Stimulated activated CD4-positive, alpha-beta T cell treated with anti-CD3 and anti-CD28 coated beads, Interleukin-1b, Interleukin-23, amount 100 ng/mL, for 4 hours (primary cell): ENCODE data around the gene APEX2.
"Not testable (repeated sequence)": the region's sequence is repeated elsewhere in the genome, so short reads cannot be mapped to it uniquely, and the experiment has no call there.

ENCODE experiments used
- DNase-seq, 2 donors: peaks; one replicate each; pipeline ENCODE4 v3.0.0-alpha.2; 2020; ENCODE audit warnings: low read depth in 2 of 2

Gene APEX2, protein sequence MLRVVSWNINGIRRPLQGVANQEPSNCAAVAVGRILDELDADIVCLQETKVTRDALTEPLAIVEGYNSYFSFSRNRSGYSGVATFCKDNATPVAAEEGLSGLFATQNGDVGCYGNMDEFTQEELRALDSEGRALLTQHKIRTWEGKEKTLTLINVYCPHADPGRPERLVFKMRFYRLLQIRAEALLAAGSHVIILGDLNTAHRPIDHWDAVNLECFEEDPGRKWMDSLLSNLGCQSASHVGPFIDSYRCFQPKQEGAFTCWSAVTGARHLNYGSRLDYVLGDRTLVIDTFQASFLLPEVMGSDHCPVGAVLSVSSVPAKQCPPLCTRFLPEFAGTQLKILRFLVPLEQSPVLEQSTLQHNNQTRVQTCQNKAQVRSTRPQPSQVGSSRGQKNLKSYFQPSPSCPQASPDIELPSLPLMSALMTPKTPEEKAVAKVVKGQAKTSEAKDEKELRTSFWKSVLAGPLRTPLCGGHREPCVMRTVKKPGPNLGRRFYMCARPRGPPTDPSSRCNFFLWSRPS

DNA sequence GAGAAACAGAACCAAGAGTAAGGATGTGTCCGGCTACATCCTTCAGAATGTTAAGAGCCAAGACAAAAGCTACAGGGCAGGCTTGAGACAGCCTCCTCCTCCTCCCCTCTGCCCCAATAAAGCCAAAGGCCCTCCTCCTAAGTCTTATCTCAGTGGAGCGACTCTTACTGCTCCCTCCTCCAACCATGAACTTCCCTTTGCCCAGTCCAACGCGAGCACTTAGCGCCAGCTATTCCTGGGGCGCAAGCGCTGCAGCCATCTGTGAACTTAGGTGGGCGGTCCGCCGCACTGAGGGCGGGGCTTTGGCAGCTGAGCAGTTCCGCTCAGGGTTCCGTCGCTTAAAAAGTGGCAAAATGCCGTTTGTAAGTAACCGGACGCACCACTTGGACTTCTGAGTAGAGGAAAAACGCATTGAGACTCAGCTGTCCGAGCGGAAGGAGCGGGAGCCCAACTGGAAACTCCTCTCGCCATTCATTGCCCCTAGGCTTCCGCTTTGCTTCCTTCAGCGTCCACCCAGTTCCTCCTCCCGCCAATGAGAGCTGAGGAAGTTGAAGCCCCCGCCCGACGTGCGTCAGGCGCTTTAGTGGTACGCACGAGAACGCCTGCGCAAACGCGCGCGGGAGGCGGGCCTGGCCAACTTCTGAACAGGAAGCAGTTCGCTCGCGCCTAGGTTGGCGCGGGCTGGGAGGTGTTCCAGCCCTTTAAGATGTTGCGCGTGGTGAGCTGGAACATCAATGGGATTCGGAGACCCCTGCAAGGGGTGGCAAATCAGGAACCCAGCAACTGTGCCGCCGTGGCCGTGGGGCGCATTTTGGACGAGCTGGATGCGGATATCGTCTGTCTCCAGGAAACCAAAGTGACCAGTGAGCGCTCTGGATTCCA is at the start of gene APEX2:
APEX2 (plus strand) TSS at position 647 of the 882 bp plus-strand sequence; CDS start at position 707, 60 bp downstream.
- peak; percentile 73 to 76 for DNase-seq

DNA sequence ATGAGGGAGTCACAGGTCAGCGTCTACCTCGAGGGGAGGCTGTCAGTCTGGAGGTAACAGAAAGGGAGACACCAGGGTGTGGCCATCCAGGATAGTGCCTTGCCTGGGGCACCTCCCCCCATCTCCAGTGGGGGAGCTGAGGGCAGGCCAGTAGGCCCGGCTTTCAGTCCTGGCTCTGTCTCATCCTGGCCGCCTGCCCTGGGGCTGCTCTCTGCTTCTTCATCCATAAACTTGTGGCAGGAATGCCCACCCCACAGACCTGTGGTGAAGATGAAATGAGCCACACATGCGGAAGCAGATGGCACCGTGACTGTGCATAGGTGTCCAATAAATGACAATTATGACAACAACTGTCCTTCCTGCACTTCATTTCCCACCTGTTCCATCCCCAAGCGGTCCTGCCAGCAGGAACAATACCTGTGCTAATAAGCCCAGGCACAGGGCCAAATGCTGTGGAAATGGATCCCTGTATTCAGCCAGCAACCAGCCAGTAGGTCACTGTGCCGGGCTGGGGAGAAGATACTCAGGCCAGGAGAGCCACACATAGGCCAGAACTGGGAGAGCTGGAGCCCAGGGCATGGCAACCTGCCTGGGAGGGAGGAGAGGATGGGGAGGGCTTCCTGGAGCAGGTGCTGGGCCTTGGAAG is 49.3 kb upstream of the APEX2 start:
- DNase-seq, result no peak

DNA sequence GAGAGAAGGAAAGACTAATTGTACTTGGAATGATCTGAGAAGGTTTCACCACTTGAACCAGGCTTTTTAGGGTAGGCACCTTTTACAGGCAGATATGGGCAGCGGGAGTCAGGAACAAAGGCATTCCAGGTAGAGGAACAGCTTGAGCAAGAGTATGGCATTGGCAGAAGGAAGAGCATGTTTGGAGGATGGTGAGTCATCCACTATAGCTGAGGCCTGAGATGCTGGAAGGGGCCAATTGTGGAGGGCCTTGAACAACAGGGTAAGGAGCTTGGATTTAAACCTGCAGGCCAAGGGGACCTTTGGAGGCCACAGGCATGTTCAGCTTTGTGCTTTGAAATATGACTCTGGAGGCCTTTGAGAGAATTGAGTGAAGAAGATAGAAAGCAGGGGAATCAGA is 38.4 kb upstream of the APEX2 start:
- no peak for DNase-seq

DNA sequence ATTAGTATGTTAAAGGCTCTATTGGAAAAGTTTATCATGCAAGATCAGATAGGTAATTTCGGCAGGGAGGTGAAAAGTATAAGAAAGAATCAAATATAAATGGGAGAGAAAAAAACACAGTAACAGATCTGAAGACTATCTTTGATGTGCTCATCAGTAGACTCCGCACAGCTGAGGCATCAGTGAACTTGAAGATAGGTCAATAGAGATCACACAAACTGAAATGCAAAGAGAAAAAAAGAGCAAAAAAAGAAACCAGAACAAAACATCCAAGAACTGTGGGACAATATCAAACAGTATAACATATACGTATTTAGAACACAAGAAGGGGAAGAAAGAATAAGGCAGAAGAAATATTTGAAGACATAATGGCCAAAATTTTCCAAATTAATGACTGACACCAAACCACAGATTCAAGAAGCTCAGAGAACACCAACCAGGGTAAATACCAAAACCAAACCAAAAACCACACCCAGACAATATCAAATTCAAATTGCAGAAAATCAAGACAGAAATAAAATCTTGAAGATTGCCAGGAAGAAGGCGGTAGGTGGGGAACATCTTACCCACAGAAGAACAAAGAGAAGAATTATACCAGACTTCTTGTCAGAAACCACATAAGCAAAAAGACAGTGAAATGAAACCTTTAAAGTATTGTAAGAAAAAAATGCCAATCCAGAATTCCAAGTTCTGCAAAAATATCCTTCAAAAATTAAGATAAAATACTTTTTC is 35.2 kb upstream of the APEX2 start:
- no peak for DNase-seq

DNA sequence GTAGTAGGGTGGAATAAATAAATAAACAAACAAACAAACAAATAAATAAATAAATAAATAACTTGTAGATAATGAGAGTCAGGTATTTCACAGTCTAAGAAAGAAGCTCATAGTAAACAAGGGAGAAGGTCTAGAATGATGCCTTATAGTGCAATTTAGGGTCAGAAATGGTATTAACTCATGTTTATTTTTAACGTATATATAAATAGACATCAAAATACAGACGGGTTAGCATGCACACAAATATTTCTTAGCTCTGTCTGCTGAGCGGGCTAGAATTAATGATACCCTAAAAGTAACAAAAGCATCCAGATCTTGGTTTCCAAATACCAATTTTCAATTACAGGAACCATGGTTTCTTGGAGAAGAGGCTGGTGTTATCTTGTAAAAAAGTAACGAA is 22.8 kb upstream of the APEX2 start:
- no peak for DNase-seq

DNA sequence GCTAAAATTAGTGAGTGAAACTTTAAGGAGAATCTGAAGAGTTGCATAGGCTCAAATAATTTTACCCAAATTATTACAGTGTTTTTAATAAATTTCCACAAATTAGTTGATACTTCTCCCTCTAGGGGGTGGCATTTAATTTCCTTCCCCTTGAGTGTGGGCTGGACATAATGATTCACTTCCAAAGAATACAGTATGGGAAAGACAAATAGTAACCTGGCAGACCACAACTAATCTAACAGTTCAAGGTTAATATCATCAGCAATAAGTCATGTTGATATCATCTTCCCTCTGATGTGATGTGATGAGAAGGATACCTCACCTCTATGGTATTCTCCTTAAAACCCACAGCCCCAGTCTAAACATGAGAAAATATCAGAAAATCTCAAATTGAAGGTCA is 21.7 kb upstream of the APEX2 start:
- no peak for DNase-seq

DNA sequence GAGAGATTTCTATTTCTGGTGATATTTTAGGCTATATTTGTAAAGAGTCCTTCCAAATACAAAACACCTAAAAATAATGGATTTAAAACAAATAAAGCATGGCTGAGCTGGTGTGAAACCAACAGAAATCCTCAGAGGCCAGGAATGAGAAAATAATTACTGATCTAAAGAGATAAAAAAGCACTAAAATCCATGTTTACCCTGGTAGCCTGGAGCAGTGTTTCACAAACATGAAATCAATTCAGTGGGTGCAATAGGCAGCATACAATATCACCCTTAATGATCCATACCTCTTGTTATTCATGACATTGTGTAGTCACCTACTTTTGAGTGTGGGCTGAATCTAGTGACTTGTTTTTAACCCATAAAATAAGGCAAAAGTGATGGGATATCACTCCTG is 20.7 kb upstream of the APEX2 start:
- no peak for DNase-seq

DNA sequence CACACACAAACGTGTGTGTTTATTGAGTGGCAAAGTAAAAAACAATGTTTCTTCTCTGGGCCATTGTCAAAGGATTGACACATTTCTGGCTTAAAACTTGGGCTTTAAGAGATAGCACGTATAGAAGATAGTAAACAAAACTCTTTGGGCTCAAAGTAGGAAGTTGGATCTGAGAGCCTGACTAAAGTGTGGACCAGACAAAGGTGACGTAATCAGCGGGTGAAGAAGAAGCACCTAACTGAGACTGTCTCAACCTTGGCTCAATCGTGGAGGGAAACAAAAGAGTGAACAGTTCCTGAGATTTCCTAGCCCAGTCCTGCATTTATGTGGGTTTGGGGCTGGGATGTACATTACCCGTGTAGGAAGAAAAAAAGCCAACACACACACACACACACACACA is 19.8 kb upstream of the APEX2 start:
- DNase-seq, result no peak

DNA sequence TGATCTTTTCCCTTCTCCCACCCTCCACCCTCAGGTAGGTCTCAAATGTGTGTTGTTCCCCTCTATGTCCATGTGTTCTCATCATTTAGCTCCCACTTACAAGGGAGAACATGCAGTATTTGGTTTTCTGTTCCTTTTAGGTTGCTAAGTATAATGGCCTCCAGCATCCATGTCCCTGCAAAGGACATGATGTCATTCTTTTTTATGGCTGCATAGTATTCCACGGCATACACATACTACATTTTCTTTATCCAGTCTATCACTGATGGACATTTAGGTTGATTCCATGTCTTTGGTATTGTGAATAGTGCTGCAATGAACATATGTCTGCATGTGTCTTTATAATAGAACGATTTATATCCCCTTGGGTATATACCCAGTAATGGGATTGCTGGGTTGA is 16.9 kb upstream of the APEX2 start:
- not testable (repeated sequence) for DNase-seq

DNA sequence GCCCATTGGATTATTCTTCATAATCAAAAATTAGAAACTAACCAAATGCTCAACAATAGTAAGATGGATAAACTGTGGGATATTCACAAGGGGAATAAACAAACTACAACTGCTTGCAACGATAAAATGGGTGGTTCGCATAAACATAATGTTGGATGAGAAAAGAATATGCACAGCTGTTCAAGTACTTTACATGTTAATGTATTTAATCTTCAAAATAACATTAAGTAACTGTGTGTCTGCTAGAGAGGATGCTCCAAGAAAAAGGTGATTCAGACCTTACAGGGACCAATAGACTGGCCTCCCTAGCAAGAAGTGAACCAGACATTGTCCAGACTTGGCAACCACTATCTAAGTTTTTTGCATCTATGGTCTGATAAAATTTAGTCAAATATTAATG is 8.5 kb upstream of the APEX2 start:
- no peak for DNase-seq

DNA sequence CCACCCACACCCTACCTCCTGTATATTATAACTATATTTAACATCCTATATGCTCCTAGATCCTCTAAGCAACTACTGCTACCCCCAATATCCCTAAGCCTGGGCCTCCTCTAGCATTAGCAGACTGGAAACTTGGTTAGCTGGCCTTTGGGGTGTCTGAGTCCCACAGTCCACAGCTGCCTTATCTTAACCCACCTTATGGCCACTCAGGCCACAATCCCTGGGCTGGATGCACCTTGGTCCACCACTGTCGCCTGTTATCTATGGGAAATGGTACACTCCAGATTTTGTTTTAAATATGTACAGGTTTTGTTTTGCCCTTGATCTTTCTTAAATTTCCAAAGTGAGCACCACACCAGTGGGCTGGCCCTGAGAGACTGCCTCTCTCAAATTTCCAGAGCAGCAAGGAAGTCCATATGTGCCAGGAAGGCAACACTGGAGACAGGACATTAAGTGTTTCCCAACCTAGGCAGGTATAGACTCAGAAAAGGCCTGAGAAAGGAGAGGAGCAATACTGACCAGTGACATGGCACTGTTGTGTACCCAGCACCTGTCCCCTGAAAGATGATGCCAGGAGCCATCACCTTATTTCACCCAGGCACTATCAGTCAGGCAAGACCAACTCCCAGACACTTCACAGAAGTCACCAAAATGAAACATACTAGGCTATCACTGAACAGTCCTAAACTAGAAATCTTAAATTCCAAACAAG is 7.1 kb upstream of the APEX2 start:
- DNase-seq, result no peak

DNA sequence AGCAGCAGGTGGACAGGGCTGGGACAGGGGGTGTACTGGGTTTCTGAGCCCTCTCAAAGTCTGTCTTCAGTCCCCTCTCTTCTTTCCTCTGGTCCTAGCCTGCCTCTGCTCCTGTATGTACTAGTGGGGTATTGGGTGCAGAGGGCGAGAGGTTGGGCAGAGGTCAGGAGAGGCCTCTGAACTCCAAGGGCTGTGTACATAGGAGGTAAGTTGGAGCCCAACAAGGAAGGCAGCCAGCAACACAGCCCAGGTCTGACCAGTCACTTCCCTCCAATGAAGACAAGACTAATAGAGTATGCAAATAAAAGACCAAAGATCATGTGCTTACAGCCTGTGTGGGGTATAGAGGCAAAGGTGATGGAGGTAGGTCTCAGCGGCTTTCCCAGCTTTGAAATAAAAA is 6.1 kb upstream of the APEX2 start, which contains the start of gene PFKFB1:
PFKFB1 (minus strand) TSS at position 90 of the 400 bp plus-strand sequence. CDS start 181 bp downstream, outside the sequence.
- DNase-seq, result no peak

DNA sequence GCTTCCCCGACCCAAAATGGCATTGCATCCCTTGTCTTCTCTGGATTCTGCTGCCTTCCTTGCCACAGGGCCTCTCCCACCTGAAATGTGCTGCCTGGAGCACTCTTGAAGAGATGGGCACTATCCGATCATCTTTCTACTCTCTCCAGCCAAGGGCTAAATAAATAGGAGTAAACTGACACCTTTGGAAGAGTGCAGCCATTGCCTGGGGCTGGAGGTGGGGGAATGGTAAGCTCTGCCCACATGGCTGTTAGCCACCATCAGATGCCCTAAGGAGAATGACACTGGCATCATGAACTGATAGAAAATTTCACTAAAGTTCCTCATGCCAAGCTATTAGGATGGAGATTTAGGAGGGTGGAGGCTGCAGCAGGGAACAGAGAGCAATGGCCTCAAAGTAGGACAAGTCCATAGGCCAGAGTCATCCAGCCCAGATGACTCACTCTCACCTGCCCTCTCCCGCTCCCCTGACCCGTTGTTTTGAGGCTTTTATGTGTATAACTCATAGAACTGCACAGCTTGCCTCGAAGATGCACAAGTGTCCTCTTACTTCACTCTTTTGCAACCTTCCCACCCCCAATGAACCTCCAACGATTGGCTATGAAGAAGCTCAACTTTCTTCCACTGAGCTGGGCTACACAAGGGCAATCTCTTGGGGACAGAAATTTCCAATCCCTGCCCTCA is 5.4 kb upstream of the APEX2 start:
- no peak for DNase-seq

DNA sequence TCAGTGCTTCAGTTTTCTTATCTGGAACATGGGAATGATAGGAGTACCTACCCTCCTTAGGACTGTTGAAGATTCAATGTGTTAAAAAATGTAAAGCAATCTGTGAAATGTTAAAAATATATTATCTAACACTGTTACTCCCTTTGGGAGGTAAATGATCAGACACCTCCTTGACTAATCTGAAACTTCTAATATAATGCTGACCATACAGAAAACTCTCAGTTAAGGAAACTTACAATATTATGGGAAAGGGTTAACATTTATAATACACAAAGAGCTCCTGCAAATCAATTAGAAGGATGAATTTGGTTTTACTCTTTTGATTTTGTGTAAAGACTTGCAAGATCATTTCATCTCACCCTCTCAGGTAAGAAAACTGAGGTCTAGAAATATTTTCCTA is 4.5 kb upstream of the APEX2 start:
- no peak for DNase-seq

DNA sequence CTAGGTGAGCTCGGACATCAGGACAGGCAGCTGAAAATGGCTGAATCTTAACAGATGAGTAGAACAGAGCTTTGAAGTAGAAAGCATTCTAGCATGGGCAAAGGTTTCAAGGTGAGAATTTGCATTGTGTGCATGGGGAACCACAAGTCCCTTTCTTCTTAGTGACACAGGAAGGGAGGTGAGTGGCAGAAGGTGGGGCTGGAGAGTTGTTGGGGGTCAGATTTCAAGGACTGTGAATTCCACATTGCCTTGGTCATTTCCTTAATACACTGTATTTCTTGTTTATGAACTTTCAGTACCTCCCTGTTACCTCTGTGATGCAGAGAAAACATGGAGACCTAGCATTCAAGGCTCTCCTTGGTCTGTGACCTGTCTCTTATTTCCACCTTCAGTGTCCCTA is 4.1 kb downstream of the APEX2 start:
- no peak for DNase-seq

DNA sequence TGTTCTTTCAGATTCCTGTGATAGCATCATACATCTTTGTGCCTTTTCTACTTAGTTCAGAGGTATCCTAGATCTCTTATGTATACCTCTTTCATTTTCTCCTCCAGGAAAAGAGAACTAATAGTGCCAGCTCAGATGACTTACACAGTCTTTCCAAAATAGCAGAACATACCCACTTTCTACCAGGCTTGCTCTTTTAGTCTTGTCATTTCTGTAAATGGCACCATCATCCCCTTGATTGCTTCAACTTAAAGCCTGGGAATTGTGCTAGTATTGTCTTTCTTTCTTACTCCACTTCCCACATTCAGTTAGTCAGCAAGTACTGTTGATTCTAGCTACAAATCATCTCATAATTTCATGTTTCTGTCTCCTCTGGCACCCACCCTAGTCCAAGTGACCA is 5.1 kb downstream of the APEX2 start:
- DNase-seq, result no peak

DNA sequence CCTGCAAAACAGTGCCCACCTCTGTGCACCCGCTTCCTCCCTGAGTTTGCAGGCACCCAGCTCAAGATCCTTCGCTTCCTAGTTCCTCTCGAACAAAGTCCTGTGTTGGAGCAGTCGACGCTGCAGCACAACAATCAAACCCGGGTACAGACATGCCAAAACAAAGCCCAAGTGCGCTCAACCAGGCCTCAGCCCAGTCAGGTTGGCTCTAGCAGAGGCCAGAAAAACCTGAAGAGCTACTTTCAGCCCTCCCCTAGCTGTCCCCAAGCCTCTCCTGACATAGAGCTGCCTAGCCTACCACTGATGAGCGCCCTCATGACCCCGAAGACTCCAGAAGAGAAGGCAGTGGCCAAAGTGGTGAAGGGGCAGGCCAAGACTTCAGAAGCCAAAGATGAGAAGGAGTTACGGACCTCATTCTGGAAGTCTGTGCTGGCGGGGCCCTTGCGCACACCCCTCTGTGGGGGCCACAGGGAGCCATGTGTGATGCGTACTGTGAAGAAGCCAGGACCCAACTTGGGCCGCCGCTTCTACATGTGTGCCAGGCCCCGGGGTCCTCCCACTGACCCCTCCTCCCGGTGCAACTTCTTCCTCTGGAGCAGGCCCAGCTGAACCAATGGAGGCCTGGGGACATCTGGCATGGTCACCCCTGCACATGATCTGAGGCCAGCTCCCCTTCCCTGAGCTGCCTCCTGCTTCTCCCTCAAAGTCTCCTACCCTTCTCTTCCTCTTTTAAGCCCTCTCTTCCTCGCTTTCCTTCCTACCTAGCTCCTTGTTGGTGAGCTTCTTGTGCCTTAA is 6.9 kb downstream of the APEX2 start:
- no peak for DNase-seq

DNA sequence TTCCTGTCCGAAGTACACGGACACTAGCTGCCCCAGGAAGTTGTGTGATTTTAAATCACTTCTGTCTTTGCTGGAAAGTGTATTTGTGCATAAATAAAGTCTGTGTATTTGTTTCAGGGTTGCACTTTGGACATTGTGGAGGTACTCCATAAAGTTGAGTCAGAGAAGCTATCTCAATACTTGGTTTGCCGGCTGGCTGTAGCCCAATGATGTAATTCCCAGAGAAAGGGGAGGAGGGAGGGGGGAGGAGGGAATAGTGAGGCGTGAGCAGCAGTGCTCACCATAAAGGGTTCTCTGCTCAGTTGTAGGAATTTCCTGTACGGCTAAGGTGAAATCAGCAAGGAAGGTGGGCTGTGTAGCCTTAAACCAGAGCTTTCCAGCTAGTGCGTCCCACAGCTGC is 7.5 kb downstream of the APEX2 start:
- no peak for DNase-seq
